Trophoblast cell (in vitro differentiated cells and primary cell): ENCODE results near the gene KLF16.
A peak's percentile ranks its signal among the peaks of the same experiment; 100 is the strongest.

ENCODE experiments used
- DNase-seq, 2 donors: peaks; one replicate each; pipeline ENCODE4 v3.0.0-alpha.2; 2016
- H2AFZ ChIP-seq: 2 replicates; pipeline ENCODE4 v1.6.1; 2013; ENCODE audit warnings: low read length, moderate library complexity, mild to moderate bottlenecking; ENCODE audit not compliant: insufficient read depth, poor library complexity
- H2AK5ac ChIP-seq: 2 replicates; pipeline ENCODE4 v1.6.1; 2013; ENCODE audit warnings: mild to moderate bottlenecking, low read length
- H2BK120ac ChIP-seq: 2 replicates; pipeline ENCODE4 v1.6.1; 2013; ENCODE audit warnings: low read length, mild to moderate bottlenecking, moderate library complexity; ENCODE audit not compliant: insufficient read depth, poor library complexity
- H2BK12ac ChIP-seq: 2 replicates; pipeline ENCODE4 v1.6.1; 2013; ENCODE audit warnings: mild to moderate bottlenecking, low read length, moderate library complexity
- H2BK5ac ChIP-seq: 2 replicates; pipeline ENCODE4 v1.6.1; 2013; ENCODE audit warnings: low read length, low read depth, moderate library complexity, mild to moderate bottlenecking; ENCODE audit not compliant: poor library complexity
- H3K14ac ChIP-seq: 2 replicates; pipeline ENCODE4 v1.6.1; 2013; ENCODE audit warnings: mild to moderate bottlenecking, low read length
- H3K18ac ChIP-seq: 2 replicates; pipeline ENCODE4 v1.6.1; 2013; ENCODE audit warnings: mild to moderate bottlenecking, low read length
- H3K23ac ChIP-seq: 2 replicates; pipeline ENCODE4 v1.6.1; 2013; ENCODE audit warnings: low read length
- H3K27ac ChIP-seq: 2 replicates; pipeline ENCODE4 v1.5.1; 2013; ENCODE audit warnings: low read depth, mild to moderate bottlenecking, inconsistent platforms, low read length, moderate library complexity
- H3K27me3 ChIP-seq: 2 replicates; pipeline ENCODE4 v1.6.1; 2013; ENCODE audit warnings: inconsistent platforms, mild to moderate bottlenecking, low read length, moderate library complexity; ENCODE audit not compliant: insufficient read depth
- H3K36me3 ChIP-seq, 2 experiments: 1 replicate in 1 of 2; 2 replicates in 1 of 2; pipeline ENCODE4 v1.6.1; 2013; ENCODE audit warnings: low read length in 2 of 2, mild to moderate bottlenecking in 2 of 2, moderate library complexity in 1 of 2; ENCODE audit not compliant: insufficient read depth in 2 of 2, control insufficient read depth in 1 of 2
- H3K4ac ChIP-seq: 2 replicates; pipeline ENCODE4 v1.6.1; 2013; ENCODE audit warnings: low read depth, mild to moderate bottlenecking, low read length, moderate library complexity
- H3K4me1 ChIP-seq, 2 experiments: 1 replicate in 1 of 2; 2 replicates in 1 of 2; pipeline ENCODE4 v1.6.1; 2013; ENCODE audit warnings: low read length in 2 of 2, mild to moderate bottlenecking in 2 of 2, moderate library complexity in 1 of 2; ENCODE audit not compliant: insufficient read depth in 2 of 2, control insufficient read depth in 1 of 2
- H3K4me2 ChIP-seq: 2 replicates; pipeline ENCODE4 v1.6.1; 2013; ENCODE audit warnings: inconsistent platforms, mild to moderate bottlenecking, low read length, moderate library complexity
- H3K4me3 ChIP-seq: 2 replicates; pipeline ENCODE4 v1.5.1; 2013; ENCODE audit warnings: mild to moderate bottlenecking, low read depth, low read length, inconsistent platforms
- H3K79me1 ChIP-seq: one replicate; pipeline ENCODE4 v1.6.1; 2013; ENCODE audit warnings: low read length
- H3K79me2 ChIP-seq: 2 replicates; pipeline ENCODE4 v1.6.1; 2013; ENCODE audit warnings: low read length, mild to moderate bottlenecking; ENCODE audit not compliant: control insufficient read depth, insufficient read depth, poor library complexity
- H3K9ac ChIP-seq: 2 replicates; pipeline ENCODE4 v1.6.1; 2013; ENCODE audit warnings: mild to moderate bottlenecking, low read length
- H3K9me3 ChIP-seq: 2 replicates; pipeline ENCODE4 v1.6.1; 2013; ENCODE audit warnings: low read depth, mild to moderate bottlenecking, control low read depth, inconsistent platforms, low read length; ENCODE audit not compliant: insufficient read depth
- H4K12ac ChIP-seq: 2 replicates; pipeline ENCODE4 v1.6.1; 2013; ENCODE audit warnings: low read depth, mild to moderate bottlenecking, low read length, moderate library complexity
- H4K8ac ChIP-seq: 2 replicates; pipeline ENCODE4 v1.6.1; 2013; ENCODE audit warnings: low read depth, mild to moderate bottlenecking, low read length, moderate library complexity
- H4K91ac ChIP-seq: one replicate; pipeline ENCODE4 v1.6.1; 2013; ENCODE audit warnings: low read depth, mild to moderate bottlenecking, low read length, moderate library complexity
- WGBS: extraction: QIAGEN DNeasy Blood & Tissue Kit; methylation state at CpG from one replicate; pipeline ENCODE4 v1.1.7; 2013; ENCODE audit warnings: missing lambda C conversion rate; ENCODE audit not compliant: insufficient read length, insufficient coverage; ENCODE audit errors: extremely low coverage; 5-methylcytosine and 5-hydroxymethylcytosine counted together

KLF16 gene

DNA sequence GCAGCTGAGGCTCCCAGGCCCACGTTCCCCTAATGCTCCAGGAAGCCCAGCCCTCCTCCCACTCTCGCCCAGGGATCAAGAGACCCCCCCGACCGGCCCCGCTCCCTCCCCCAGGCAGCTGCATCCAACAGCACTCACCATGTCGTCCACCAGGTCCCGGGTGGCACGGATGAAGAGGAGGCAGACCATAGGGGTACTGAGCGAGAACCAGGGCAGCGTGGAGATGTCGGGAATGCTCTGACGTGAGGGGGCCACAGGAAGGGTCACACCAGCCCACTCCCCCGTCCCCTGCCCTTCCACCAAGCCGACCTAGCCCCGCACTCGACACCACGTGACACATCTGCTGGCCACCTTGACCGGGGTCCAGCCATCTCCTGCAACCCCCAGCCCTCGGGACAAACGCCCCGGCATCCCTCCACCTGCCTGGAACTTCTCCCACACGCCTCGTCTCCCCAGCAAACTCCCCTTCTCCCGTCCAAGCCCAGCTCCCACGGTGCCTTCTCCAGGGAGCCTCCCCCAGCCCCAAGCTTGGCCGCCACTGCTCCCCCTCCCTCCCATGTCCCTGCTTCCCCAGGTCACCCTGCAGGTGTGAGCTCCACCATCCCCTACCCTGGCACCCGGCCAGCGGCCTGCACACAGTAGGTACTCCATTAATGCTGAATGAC, 56.2 kb downstream of the KLF16 start:
- no peak overlapping the region for H3K4me2 ChIP-seq
- no peak overlapping the region for H3K9ac ChIP-seq
- no peak overlapping the region for H3K18ac ChIP-seq
- H3K23ac ChIP-seq = no peak overlapping the region
- no peak overlapping the region for H4K12ac ChIP-seq
- no peak overlapping the region for H4K91ac ChIP-seq
- H2BK12ac ChIP-seq = no peak overlapping the region
- H3K14ac ChIP-seq = no peak overlapping the region
- H2AFZ ChIP-seq = no peak overlapping the region
- WGBS = no CpG with 5 or more reads among the region's 28 CpGs
- no peak overlapping the region for H2BK120ac ChIP-seq
- H2BK5ac ChIP-seq = no peak overlapping the region
- no peaks in the 10 kb centered on the region for H3K36me3 ChIP-seq
- no peak overlapping the region for H3K4ac ChIP-seq
- H3K9me3 ChIP-seq = no peaks in the 10 kb centered on the region
- no peaks in the 10 kb centered on the region for H3K79me2 ChIP-seq
- H3K4me1 ChIP-seq = peaks cover 0 to 4% of the 10 kb centered on the region in 2 experiments
- H4K8ac ChIP-seq = no peak overlapping the region
- no peaks in the 10 kb centered on the region for H3K27me3 ChIP-seq
- no peak for DNase-seq
- no peaks in the 10 kb centered on the region for H3K79me1 ChIP-seq
- no peak overlapping the region for H3K4me3 ChIP-seq
- no peak overlapping the region for H3K27ac ChIP-seq
- H2AK5ac ChIP-seq = no peak overlapping the region

DNA sequence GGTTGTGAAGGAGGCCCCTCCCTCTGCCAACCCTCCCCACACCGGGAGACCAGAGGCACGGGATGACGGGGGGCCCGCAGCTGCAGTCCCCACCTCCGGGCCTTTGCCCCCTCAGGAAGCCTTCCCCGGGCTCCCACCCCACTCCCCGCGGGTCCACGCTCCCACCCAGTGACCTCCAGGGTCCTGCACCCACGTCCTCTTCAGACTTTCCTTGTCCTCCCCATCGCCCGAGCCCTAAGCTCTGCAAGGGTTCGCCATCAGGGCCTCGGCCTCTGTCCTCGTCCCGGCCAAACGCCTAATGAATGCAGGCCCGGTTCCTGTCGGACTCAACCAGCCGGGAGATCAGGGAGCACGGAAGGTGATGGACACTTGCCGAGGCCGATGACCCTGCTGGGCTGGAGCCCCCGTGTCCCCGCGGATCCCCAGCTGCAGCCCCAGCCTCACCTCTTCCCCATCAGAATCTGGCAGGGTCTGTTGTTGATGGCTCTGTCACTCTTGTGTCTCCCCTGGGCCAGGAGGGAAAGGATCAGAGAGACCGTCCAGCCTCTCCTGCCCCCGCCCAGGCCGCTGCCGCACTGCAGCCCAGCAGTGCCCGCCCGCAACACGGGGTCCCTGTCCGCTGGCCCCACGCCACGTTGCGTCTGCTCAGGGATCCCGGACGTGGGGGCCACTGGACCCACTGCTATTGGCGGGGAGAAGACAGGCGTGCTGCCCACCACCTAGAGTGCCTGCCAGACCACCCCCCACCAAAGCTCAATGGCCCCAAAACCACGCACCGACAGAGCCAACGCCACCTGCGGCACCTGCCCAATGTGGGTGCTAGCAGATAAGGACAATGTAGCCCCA, 57.0 kb downstream of the KLF16 start:
- H3K14ac ChIP-seq = no peak overlapping the region
- no peak overlapping the region for H2BK5ac ChIP-seq
- no peak overlapping the region for H3K18ac ChIP-seq
- H3K4me2 ChIP-seq = no peak overlapping the region
- H4K8ac ChIP-seq = no peak overlapping the region
- H2AK5ac ChIP-seq = no peak overlapping the region
- no CpG with 5 or more reads among the region's 45 CpGs for WGBS
- no peak overlapping the region for H4K12ac ChIP-seq
- H3K27ac ChIP-seq = no peak overlapping the region
- H3K4me1 ChIP-seq = no peaks in the 10 kb centered on the region
- no peak overlapping the region for H2BK12ac ChIP-seq
- no peaks in the 10 kb centered on the region for H3K79me2 ChIP-seq
- no peak for DNase-seq
- no peaks in the 10 kb centered on the region for H3K27me3 ChIP-seq
- H3K9me3 ChIP-seq = no peaks in the 10 kb centered on the region
- no peak overlapping the region for H3K23ac ChIP-seq
- no peak overlapping the region for H2BK120ac ChIP-seq
- no peaks in the 10 kb centered on the region for H3K36me3 ChIP-seq
- H3K4ac ChIP-seq = no peak overlapping the region
- no peak overlapping the region for H4K91ac ChIP-seq
- H3K79me1 ChIP-seq = no peaks in the 10 kb centered on the region
- H3K4me3 ChIP-seq = no peak overlapping the region
- H2AFZ ChIP-seq = no peak overlapping the region
- H3K9ac ChIP-seq = peak overlapping the region; percentile 5

DNA sequence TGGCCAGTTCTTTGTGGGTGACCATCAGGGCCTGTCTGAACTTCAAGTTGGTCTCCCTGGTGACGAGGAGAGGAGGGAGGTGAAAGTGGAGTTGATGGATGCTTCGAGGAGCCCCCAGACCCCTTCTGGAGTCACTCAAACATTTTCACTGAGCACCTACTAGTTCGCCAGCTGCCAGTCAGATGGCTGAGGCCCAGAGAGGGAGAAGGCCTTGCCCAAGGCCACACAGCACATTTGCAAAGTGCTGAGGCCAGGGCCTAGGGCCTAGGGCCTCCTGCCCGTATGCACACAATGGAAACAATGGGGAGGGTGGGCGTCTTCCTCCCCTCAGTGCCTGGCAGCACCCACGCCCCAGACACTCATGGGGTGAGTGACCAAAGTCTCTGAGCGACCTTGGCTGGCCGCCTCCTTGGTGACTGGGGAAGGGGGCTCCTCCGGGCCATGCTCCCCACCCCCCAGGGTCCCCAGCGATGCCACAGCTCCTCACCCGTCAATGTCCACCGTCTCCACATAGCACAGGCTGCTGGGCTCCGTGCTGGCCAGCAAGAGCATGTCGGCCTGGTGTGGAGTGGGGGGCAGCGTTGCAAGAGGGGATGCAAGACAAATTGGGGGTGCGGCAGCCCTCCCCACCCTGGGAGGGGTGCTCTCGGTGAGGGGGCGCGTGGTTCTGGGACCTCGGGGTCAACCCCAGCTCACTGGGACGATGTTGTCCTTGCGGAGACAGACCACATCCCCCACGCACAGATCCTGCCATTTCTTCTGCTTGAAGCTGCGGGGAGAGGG, 57.8 kb downstream of the KLF16 start:
- Histone ChIP-seq H3K79me2 (no peaks in the 10 kb centered on the region), H3K36me3 (no peaks in the 10 kb centered on the region), H4K12ac (no peak overlapping the region), H3K4me2 (no peak overlapping the region), H3K27ac (no peak overlapping the region), H2AK5ac (no peak overlapping the region), H3K18ac (no peak overlapping the region), H3K79me1 (no peaks in the 10 kb centered on the region), H3K14ac (no peak overlapping the region), H2BK5ac (no peak overlapping the region), H3K9me3 (no peaks in the 10 kb centered on the region), H4K8ac (no peak overlapping the region), H3K23ac (no peak overlapping the region), H3K4ac (no peak overlapping the region), H3K27me3 (no peaks in the 10 kb centered on the region), H3K4me3 (no peak overlapping the region), H2BK12ac (no peak overlapping the region), H3K9ac (no peak overlapping the region), H2AFZ (no peak overlapping the region), H4K91ac (no peak overlapping the region), H3K4me1 (no peaks in the 10 kb centered on the region), H2BK120ac (no peak overlapping the region)
- DNase-seq = no peak
- no CpG with 5 or more reads among the region's 24 CpGs for WGBS

DNA sequence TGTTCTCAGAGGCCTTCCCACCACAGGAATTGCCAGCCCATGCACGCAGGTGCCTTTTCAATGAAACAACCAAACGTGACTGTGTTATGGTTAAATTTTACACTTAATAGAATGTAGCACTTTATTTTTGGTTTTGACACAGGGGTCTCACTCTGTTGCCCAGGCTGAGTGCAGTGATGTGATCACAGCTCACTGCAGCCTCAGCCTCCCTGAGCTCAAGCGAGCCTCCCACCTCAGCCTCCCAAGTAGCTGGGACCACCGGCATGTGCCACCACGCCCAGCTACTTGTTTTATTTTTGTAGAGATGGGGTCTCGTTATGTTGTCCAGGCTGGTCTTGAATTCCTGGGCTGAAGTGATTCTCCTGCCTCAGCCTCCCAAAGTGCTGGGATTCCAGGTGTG, 58.5 kb downstream of the KLF16 start:
- Histone ChIP-seq H3K79me1 (no peaks in the 10 kb centered on the region), H4K12ac (no peak overlapping the region), H2BK120ac (no peak overlapping the region), H3K79me2 (no peaks in the 10 kb centered on the region), H4K91ac (no peak overlapping the region), H3K4me1 (no peaks in the 10 kb centered on the region), H3K14ac (no peak overlapping the region), H3K9me3 (peaks cover 2% of the 10 kb centered on the region), H3K4me3 (no peak overlapping the region), H3K4me2 (no peak overlapping the region), H2AFZ (no peak overlapping the region), H3K27ac (no peak overlapping the region), H2BK5ac (no peak overlapping the region), H2AK5ac (no peak overlapping the region), H2BK12ac (no peak overlapping the region), H3K23ac (no peak overlapping the region), H4K8ac (no peak overlapping the region), H3K27me3 (no peaks in the 10 kb centered on the region), H3K18ac (no peak overlapping the region), H3K9ac (no peak overlapping the region), H3K36me3 (no peaks in the 10 kb centered on the region), H3K4ac (no peak overlapping the region)
- no CpG with 5 or more reads among the region's 6 CpGs for WGBS
- no peak for DNase-seq
